Measurements from ENCODE around the gene TNIK.

GRCh38 chr3:171055336-171056178 lies 404.6 kb downstream of the TNIK start:
- no peak for TF ChIP-seq CTCF (conservative IDR thresholded peaks at IDR 0.05)
- TF ChIP-seq ZFX (IDR thresholded peaks at IDR 0.05) = no peak
